Astrocyte of the spinal cord (primary cell): ENCODE measurements around the gene MBNL1.
A peak's percentile ranks its signal among the peaks of the same experiment; 100 is the strongest.

ENCODE experiments used
- DNase-seq: peaks from one replicate; pipeline ENCODE4 v3.0.0; 2011; ENCODE audit warnings: low read depth, low spot score
- H3K4me3 ChIP-seq: 2 replicates; pipeline ENCODE4 v1.5.1; 2011; ENCODE audit warnings: low read depth, mild to moderate bottlenecking, low read length, moderate library complexity
- CTCF ChIP-seq: IDR thresholded peaks from 2 replicates; pipeline ENCODE4 v1.5.1; 2012; ENCODE audit warnings: low read depth, mild to moderate bottlenecking, low read length, inconsistent platforms
- in situ Hi-C: cut with HindIII; loops from 2 replicates; pipeline ENCODE4 v1.10.0; 2017; ENCODE audit warnings: low sequenced_read_pairs

Gene MBNL1

DNA sequence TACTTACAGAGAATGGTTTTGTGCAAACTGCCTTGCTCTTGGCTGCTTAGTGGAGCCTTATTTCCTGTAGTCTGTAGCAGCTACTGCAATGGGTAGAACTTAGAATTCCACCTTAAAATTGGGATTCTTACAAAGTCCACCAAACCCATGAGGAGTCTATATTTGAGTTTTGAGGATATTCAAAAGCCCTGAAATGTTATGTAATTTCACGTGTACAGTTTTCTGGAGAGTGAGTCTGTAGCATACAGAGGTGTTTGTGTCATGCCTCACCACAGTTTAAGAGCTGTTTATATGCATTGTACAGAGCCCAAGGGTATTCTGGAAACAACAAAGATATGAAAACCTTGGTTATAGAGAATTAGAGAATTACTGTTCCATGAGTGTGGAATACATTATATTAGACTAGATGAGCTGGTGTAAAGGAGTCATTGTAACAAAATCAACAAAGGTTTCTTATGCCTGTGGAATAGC, 114.4 kb downstream of the MBNL1 start:
- in situ Hi-C loops, result no loop called here
- no peak for DNase-seq
- no peak overlapping the region for H3K4me3 ChIP-seq
- no peak for TF ChIP-seq CTCF

DNA sequence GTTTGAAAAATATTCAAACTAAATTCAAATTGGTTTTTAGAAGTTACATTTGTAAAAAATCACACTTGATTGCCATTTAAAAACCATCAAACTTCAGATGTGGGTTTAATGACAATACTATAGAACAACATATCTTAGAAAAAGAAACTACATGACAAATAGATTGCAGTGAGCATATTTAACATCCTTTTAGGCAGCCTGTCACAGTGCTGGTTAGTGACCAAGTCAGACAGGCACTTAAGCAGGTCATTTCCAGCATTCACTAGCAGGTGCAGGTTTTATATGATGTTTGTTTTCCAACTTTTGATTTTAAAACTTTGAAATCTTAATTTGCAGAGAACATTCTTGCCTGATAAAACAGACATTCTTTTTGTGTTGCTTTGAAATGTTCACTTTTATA, 115.7 kb downstream of the MBNL1 start:
- no peak overlapping the region for H3K4me3 ChIP-seq
- TF ChIP-seq CTCF, result no peak
- DNase-seq, result no peak
- in situ Hi-C loops, result no loop called here

DNA sequence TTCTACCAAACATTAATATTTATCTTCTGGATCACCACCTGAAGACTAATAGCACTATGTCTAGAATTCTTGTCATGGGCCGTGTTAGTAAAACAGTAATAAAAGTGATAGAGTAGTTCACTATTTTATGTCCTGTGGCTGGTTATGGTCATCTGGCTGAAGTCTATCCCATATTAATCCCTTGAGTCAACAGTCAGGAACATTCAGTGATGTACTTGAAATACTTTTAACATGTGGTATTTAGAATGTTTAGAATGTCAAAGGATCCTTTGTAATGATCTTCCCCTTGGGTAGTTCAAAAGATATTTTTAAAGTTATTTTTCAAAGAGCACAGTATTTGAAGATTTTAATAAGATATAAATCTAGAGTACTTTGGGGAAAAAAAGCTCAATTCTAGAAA, 117.0 kb downstream of the MBNL1 start:
- no peak for TF ChIP-seq CTCF
- H3K4me3 ChIP-seq, result no peak overlapping the region
- in situ Hi-C loops, result no loop called here
- peak; percentile 86 for DNase-seq

GRCh38 chr3:152386208-152386607, 117.5 kb downstream of the MBNL1 start:
- in situ Hi-C loops, result no loop called here
- no peak for TF ChIP-seq CTCF
- no peak overlapping the region for H3K4me3 ChIP-seq
- no peak for DNase-seq

GRCh38 chr3:152388631-152389030, 119.9 kb downstream of the MBNL1 start:
- in situ Hi-C loops, result no loop called here
- no peak overlapping the region for H3K4me3 ChIP-seq
- DNase-seq, result no peak
- no peak for TF ChIP-seq CTCF

DNA sequence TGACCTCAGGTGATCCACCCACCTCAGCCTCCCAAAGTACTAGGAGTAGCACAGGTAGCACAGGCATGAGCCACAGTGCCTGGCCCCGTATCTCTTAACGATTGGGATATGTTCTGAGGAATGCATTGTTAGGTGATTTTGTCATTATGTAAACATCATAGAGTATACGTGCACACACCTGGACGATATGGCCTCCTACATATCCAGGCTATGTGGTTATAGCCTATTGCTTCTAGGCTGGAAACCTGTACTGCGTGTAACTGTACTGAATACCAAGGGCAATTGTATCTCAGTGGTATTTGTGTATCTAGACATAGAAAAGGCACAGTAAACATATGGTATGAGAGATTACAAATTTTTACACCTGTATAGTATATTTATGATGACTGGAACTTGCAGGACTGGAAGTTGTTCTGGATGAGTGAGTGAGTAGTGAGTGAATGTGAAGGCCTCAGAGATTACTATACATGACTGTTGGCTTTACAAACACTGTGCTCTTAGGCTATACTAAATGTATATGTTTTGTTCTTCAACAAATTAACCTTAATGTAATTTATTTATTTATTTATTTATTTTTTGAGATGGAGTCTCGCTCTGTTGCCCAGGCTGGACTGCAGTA, 120.7 kb downstream of the MBNL1 start:
- TF ChIP-seq CTCF, result no peak
- no peak for DNase-seq
- in situ Hi-C loops, result no loop called here
- H3K4me3 ChIP-seq, result no peak overlapping the region

DNA sequence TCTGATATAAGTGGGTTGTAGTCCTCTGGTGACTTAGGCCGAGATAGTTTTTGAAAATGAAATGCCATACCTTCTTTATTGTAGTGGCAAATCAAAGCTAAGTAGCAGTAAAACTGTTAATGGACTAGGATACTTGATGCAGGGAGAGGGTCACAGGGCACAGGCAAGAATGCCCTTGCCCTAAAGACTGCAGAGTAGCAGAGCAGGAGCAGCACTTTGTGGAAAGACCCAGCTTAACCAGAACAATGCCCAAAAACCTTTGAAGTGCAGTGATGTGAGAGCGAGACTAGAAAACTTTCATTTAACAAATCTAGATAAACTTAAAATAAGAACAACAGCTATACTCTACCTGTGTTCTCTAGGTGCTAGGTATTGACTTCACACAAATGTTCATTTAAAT, 121.9 kb downstream of the MBNL1 start:
- DNase-seq, result no peak
- in situ Hi-C loops, result no loop called here
- no peak overlapping the region for H3K4me3 ChIP-seq
- TF ChIP-seq CTCF, result no peak
